Epithelial cell of esophagus (primary cell): ENCODE measurements around the gene PTGFRN.
A peak's percentile ranks its signal among the peaks of the same experiment; 100 is the strongest.

Experiments used
- DNase-seq: peaks from one replicate; pipeline ENCODE4 v3.0.0; 2010; ENCODE audit warnings: low read depth
- H3K4me3 ChIP-seq: 2 replicates; pipeline ENCODE4 v1.5.1; 2011; ENCODE audit warnings: mild to moderate bottlenecking, low read length, control low read depth
- TF ChIP-seq, protein P1 (sequence below): IDR thresholded peaks from 2 replicates; pipeline ENCODE4 v1.5.1; 2011; ENCODE audit warnings: low read depth, mild to moderate bottlenecking, low read length, control low read depth, inconsistent platforms; ENCODE audit not compliant: insufficient read depth; ENCODE audit errors: missing control alignments

Gene PTGFRN

GRCh38 chr1:116910379-116911187, 867 bp downstream of the PTGFRN start:
- TF ChIP-seq, protein P1, sequence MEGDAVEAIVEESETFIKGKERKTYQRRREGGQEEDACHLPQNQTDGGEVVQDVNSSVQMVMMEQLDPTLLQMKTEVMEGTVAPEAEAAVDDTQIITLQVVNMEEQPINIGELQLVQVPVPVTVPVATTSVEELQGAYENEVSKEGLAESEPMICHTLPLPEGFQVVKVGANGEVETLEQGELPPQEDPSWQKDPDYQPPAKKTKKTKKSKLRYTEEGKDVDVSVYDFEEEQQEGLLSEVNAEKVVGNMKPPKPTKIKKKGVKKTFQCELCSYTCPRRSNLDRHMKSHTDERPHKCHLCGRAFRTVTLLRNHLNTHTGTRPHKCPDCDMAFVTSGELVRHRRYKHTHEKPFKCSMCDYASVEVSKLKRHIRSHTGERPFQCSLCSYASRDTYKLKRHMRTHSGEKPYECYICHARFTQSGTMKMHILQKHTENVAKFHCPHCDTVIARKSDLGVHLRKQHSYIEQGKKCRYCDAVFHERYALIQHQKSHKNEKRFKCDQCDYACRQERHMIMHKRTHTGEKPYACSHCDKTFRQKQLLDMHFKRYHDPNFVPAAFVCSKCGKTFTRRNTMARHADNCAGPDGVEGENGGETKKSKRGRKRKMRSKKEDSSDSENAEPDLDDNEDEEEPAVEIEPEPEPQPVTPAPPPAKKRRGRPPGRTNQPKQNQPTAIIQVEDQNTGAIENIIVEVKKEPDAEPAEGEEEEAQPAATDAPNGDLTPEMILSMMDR, result no peak
- DNase-seq, result peak; percentile 43
- peak overlapping the region; percentile 85 for H3K4me3 ChIP-seq

DNA sequence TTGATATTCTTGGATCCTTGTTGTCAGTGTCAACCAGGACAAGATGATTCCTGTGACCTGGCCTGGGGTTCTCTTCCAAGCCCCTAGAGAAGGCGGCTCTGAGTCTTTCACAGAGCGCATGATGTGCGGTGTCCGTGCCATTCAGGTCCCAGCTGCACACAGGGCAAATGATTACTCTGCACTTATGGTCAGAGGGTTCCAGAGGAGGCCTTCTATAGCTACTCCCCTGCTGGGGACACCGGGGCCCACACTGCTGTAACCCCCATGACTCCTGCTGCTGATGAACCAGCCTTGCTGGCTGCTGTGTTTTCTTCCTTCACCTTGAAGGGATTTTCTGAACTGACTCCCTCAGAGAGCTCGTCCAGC, 1.5 kb downstream of the PTGFRN start:
- no peak for DNase-seq
- peak overlapping the region; percentile 85 for H3K4me3 ChIP-seq
- TF ChIP-seq, protein P1, result no peak

DNA sequence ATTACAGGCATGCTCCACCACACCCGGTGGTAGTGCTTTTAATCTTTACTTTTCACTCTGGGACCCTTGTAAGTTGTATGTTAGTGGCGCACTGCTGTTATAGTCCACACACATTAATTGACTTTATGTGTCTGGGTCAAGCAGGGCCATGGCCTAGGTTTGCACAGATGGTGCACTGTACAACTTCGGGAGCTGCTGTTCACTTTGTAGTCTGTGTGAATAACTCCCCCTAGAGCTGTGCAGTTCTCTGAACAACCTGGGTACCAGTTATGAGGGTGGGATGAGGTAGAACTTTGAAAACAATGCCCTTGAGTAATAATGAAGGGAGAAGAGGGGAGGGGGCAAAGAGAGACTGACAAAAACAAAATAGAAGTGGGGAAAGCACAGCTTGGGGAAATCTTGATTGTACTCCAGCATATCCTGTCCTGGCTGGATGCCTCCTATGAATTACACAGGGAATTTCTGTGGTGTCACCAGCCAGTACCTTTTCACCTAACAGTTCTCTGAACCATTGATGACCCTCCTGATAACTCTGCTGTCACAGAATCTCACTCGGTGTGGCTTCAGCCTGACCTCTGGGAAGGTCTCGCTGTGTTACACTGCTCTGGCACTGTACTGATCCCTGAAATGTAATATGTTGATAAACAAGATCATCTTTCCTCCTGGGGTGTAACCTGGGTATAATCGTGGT, 2.2 kb downstream of the PTGFRN start:
- peak overlapping the region; percentile 85 for H3K4me3 ChIP-seq
- no peak for DNase-seq
- TF ChIP-seq, protein P1, result no peak

DNA sequence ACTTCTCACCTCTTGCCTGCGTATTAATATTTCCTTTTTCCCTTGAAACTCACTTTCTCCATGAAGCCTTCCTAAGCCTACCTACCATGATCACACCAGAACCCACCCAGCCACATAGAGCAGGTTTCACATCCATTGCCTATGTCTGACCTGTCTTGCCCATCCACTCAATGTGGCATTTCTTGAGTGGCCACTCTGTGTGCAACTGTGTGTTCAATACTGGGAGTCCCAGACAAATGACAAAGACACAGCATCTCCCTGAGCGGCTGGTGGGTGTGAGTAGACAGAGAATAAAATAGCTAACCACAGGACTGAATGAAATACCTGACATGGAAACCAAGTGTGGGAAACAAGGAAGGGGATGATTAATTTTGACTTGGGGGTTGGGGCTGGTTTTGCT, 3.1 kb downstream of the PTGFRN start:
- TF ChIP-seq, protein P1, result no peak
- DNase-seq, result no peak
- peak overlapping the region; percentile 85 for H3K4me3 ChIP-seq

DNA sequence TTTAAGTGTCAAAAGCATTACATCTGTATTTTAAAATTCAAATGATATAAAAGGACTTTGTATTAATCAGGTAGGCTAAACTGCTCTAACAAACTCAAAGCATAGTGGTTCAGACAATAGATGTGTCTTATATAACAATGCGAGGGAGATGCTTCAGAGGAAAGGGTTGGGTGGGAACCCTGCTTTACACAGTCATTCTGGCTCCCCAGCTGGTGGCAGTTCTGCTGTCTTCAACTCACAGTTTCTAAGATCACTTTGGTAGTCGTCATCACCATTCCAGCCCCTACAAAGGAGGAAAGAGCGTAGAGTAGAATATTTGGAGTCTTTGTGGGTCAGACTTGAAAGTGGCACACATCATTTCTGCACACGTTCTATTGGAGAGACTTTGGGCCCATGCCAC, 4.2 kb downstream of the PTGFRN start:
- H3K4me3 ChIP-seq, result no peak overlapping the region
- TF ChIP-seq, protein P1, result no peak
- no peak for DNase-seq

GRCh38 chr1:116914667-116915066, 5.0 kb downstream of the PTGFRN start:
- H3K4me3 ChIP-seq, result peak overlapping the region; percentile 8
- TF ChIP-seq, protein P1, result no peak
- DNase-seq, result no peak
